SK-N-SH (cell line): Measurements from ENCODE around the gene LRRC17. TPM values are rescaled to one million over a fixed set of nuclear protein-coding genes. Genes with fewer than 3 reads are reported as not detected.

ENCODE experiments used
- CTCF ChIA-PET: fragments of 300-600, 350-600 bp; formaldehyde crosslinking; extraction: SDS; loops from one replicate; lab custom pipeline; 2021; lab: Yijun Ruan, JAX
- POLR2A ChIA-PET: fragments of 350-600 bp; sonication (Branson Sonifier 250); formaldehyde crosslinking; extraction: SDS; loops from one replicate; lab custom pipeline; 2020; ENCODE audit warnings: antibody characterized with exemption, inconsistent platforms; lab: Yijun Ruan, JAX
- DNase-seq: peaks from one replicate; pipeline ENCODE4 v3.0.0; 2012
- H2AFZ ChIP-seq: fragments of 200-600 bp; sonication (generic); 2 replicates; pipeline ENCODE4 v1.8.1; 2016; ENCODE audit warnings: antibody characterized with exemption, mild to moderate bottlenecking, low read depth
- H3F3A ChIP-seq: fragments of 200-600 bp; sonication (generic); replicated peaks from 2 replicates; pipeline ENCODE3; 2016; ENCODE audit warnings: antibody characterized with exemption, mild to moderate bottlenecking; ENCODE audit not compliant: insufficient read depth
- H3K27ac ChIP-seq, 2 experiments: fragments of 200-500 bp in 1 of 2; fragments of 200-600 bp in 1 of 2; sonication (Bioruptor generic) in 1 of 2; sonication (generic), shearing (Covaris generic) in 1 of 2; 2 replicates each; pipeline versions ENCODE4 v1.5.1 to v1.6.1; 2014 to 2016; ENCODE audit warnings: low read depth in 2 of 2, inconsistent platforms in 1 of 2, low read length in 1 of 2, mild to moderate bottlenecking in 1 of 2, mixed read lengths in 1 of 2
- H3K27me3 ChIP-seq: fragments of 200-600 bp; sonication (generic), shearing (Covaris generic); 2 replicates; pipeline ENCODE4 v1.6.1; 2016; ENCODE audit warnings: mixed run types; ENCODE audit not compliant: insufficient read depth
- H3K36me3 ChIP-seq, 2 experiments: fragments of 200-500 bp in 1 of 2; fragments of 200-600 bp in 1 of 2; sonication (Bioruptor generic) in 1 of 2; sonication (generic) in 1 of 2; replicated peaks in 1 of 2; 2 replicates each; pipeline versions ENCODE3 to v1.5.1; 2014 to 2016; ENCODE audit warnings: low read length in 1 of 2, mild to moderate bottlenecking in 1 of 2; ENCODE audit not compliant: insufficient read depth in 2 of 2, control insufficient read depth in 1 of 2
- H3K4me1 ChIP-seq, 2 experiments: fragments of 200-500 bp in 1 of 2; fragments of 200-600 bp in 1 of 2; sonication (Bioruptor generic) in 1 of 2; sonication (generic), shearing (Covaris generic) in 1 of 2; 2 replicates each; pipeline versions ENCODE4 v1.5.1 to v1.6.1; 2014 to 2016; ENCODE audit warnings: low read depth in 1 of 2, low read length in 1 of 2, mixed run types in 1 of 2; ENCODE audit not compliant: insufficient read depth in 2 of 2, control insufficient read depth in 1 of 2
- H3K4me2 ChIP-seq: fragments of 200-600 bp; sonication (generic), shearing (Covaris generic); 2 replicates; pipeline ENCODE4 v1.6.1; 2017; ENCODE audit warnings: mixed run types
- H3K4me3 ChIP-seq, 2 experiments: fragments of 200-500 bp in 1 of 2; fragments of 200-600 bp in 1 of 2; sonication (Bioruptor generic) in 1 of 2; sonication (generic), shearing (Covaris generic) in 1 of 2; 2 replicates each; pipeline versions ENCODE4 v1.5.1 to v1.8.1; 2014 to 2016; ENCODE audit warnings: low read depth in 2 of 2, inconsistent platforms in 1 of 2, low read length in 1 of 2, mild to moderate bottlenecking in 1 of 2, mixed read lengths in 1 of 2, moderate library complexity in 1 of 2
- H3K79me2 ChIP-seq: fragments of 200-600 bp; sonication (generic); 2 replicates; pipeline ENCODE4 v1.8.1; 2017; ENCODE audit warnings: mild to moderate bottlenecking; ENCODE audit not compliant: insufficient read depth
- H3K9ac ChIP-seq: fragments of 200-600 bp; sonication (generic); 2 replicates; pipeline ENCODE4 v1.6.1; 2017; ENCODE audit warnings: mixed run types
- H3K9me2 ChIP-seq: fragments of 200-600 bp; sonication (generic); 2 replicates; pipeline ENCODE4 v1.6.1; 2017; ENCODE audit warnings: mixed run types
- H3K9me3 ChIP-seq: fragments of 200-600 bp; sonication (generic); 2 replicates; pipeline ENCODE4 v1.6.1; 2017; ENCODE audit warnings: mixed run types, mild to moderate bottlenecking, moderate library complexity
- H4K20me1 ChIP-seq: fragments of 200-600 bp; sonication (generic); 2 replicates; pipeline ENCODE4 v1.6.1; 2017; ENCODE audit warnings: mild to moderate bottlenecking, mixed run types; ENCODE audit not compliant: insufficient read depth
- CTCF ChIP-seq: fragments of 200-600 bp; sonication (generic); IDR thresholded peaks from 2 replicates; pipeline ENCODE4 v1.6.1; 2017; ENCODE audit warnings: antibody characterized with exemption, mild to moderate bottlenecking, moderate library complexity
- ELF1 ChIP-seq: IDR thresholded peaks from 2 replicates; pipeline ENCODE4 v1.4.0; 2012
- FOXM1 ChIP-seq: IDR thresholded peaks from 2 replicates; pipeline ENCODE4 v1.4.0; 2012; ENCODE audit warnings: low read depth, mild to moderate bottlenecking
- IRF3 ChIP-seq: fragments of 150-350 bp; IDR thresholded peaks from 2 replicates; pipeline ENCODE4 v1.6.1; 2016; ENCODE audit warnings: mild to moderate bottlenecking, low read depth, low read length
- MXI1 ChIP-seq: IDR thresholded peaks from 2 replicates; pipeline ENCODE4 v1.6.1; 2012; ENCODE audit warnings: mild to moderate bottlenecking, low read depth, low read length, improper control_type of control experiment
- POLR2AphosphoS5 ChIP-seq: IDR thresholded peaks from 2 replicates; pipeline ENCODE4 v1.6.1; 2012; ENCODE audit warnings: low read depth, low read length
- RAD21 ChIP-seq: IDR thresholded peaks from 2 replicates; pipeline ENCODE4 v1.6.1; 2012; ENCODE audit warnings: mild to moderate bottlenecking, low read length
- RFX5 ChIP-seq: IDR thresholded peaks from 2 replicates; pipeline ENCODE4 v1.6.1; 2012; ENCODE audit warnings: mild to moderate bottlenecking, improper control_type of control experiment, low read length
- SIN3A ChIP-seq: IDR thresholded peaks from 2 replicates; pipeline ENCODE4 v1.6.1; 2012; ENCODE audit warnings: low read depth, mild to moderate bottlenecking, low read length, moderate library complexity, borderline replicate concordance
- SMC3 ChIP-seq: IDR thresholded peaks from 2 replicates; pipeline ENCODE4 v1.6.1; 2012; ENCODE audit warnings: low read depth, low read length, improper control_type of control experiment
- TAF1 ChIP-seq: IDR thresholded peaks from 2 replicates; pipeline ENCODE4 v1.6.1; 2012; ENCODE audit warnings: low read depth, mild to moderate bottlenecking, low read length, moderate library complexity, borderline replicate concordance
- WGBS: methylation state at CpG from one replicate; pipeline ENCODE4 v1.1.6; 2017; ENCODE audit warnings: low lambda C conversion rate; 5-methylcytosine and 5-hydroxymethylcytosine counted together
- polyA plus RNA-seq, 3 experiments: library from polyadenylated mRNA; depleted of rRNA; stranded (reverse); fragments of >200 nt; gene quantifications; 2 replicates each; pipeline ENCODE4 v1.2.3, GENCODE V29; 2012
- TF ChIP-seq, protein P1 (sequence below): fragments of 150-350 bp; IDR thresholded peaks from 2 replicates; pipeline ENCODE4 v1.6.1; 2017; ENCODE audit warnings: antibody characterized with exemption, low read length, low read depth, borderline replicate concordance

LRRC17 gene
- polyA plus RNA-seq, 1 of the 3 experiments (the other 2 are of a cell fraction), result 101 TPM

DNA sequence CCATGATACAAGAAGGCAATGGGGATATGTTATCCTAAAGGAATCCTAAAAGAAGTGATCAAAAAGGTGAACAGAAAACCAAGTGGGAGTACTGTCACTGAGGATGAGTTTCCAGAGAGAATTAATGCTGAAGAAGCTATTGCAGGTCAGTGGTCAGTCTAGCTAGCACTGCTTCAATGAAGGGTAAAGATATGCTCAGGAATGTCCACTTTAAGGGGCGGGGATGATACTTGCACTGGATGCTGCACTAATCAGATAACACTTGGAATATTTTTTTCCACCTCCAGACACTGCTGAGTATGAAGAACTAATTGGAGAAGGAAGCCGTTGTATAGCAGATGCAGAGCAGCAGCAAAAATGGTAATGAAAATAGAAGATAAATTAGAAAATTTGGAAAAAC, 75.3 kb downstream of the LRRC17 start:
- CTCF ChIA-PET, result no interaction called here
- no peaks in the 10 kb centered on the region for H3K9me3 ChIP-seq
- POLR2A ChIA-PET, result no interaction called here
- no peak overlapping the region for H3K9ac ChIP-seq
- no peak overlapping the region for H3K4me2 ChIP-seq
- peaks cover 31% of the 10 kb centered on the region for H3F3A ChIP-seq
- DNase-seq, result no peak
- H3K27me3 ChIP-seq, result no peaks in the 10 kb centered on the region
- H2AFZ ChIP-seq, result no peak overlapping the region
- no peaks in the 10 kb centered on the region for H3K36me3 ChIP-seq
- no peak overlapping the region for H3K4me3 ChIP-seq
- no peak for TF ChIP-seq SMC3
- TF ChIP-seq MXI1, result no peak
- TF ChIP-seq, protein P1, sequence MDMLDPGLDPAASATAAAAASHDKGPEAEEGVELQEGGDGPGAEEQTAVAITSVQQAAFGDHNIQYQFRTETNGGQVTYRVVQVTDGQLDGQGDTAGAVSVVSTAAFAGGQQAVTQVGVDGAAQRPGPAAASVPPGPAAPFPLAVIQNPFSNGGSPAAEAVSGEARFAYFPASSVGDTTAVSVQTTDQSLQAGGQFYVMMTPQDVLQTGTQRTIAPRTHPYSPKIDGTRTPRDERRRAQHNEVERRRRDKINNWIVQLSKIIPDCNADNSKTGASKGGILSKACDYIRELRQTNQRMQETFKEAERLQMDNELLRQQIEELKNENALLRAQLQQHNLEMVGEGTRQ, result no peak
- no peak for TF ChIP-seq CTCF
- TF ChIP-seq ELF1, result no peak
- TF ChIP-seq RAD21, result no peak
- no peak for TF ChIP-seq FOXM1
- no peak for TF ChIP-seq SIN3A
- TF ChIP-seq RFX5, result no peak
- no peak for TF ChIP-seq TAF1
- H3K9me2 ChIP-seq, result no peaks in the 10 kb centered on the region
- H3K27ac ChIP-seq, result no peak overlapping the region
- H4K20me1 ChIP-seq, result no peaks in the 10 kb centered on the region
- H3K4me1 ChIP-seq, result peaks cover 0 to 31% of the 10 kb centered on the region in 2 experiments
- 93% methylated on average over 2 of the region's 2 CpGs for WGBS
- H3K79me2 ChIP-seq, result no peaks in the 10 kb centered on the region

DNA sequence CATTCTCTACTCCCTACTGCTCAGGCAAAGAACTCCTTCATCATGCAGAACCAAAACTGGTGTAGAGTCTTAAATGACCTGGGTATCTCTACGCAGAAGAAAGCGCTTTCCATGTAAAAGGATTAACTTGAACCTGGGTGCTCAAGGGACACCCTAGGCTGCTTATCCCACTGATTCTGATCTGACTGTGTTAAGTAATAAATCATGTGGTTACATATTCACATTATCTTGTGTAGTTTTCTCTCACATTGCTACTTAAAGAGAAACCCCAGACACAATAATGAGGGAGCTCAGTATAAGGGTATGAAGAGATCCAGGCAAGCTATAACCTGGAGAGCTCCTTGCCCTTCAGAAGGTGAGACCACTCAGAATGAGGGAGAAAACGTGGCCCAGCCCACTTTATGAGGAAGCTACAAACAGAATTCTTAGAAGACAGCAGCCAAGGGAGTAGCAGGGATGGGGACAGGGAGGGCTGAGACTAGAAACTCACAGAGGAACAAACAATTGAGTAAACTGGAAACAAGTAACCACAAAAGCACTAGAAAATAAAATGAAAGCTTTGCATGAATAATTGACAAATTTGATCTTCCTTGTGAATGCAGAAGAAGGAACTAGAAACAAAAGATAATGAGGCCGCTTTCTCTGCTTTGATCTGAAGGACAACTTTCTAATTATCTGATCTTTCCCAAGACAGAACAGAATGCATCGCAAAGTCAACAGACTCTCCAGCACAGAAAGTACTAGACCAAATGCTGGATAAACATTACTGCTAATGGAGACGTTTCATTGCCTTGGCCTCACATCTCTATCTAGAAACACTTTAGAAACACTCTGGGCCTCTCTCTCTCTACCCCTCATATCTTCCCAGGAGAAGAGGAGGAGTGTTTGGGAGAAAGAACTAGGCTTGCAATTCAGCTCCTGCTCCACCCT, 76.1 kb downstream of the LRRC17 start:
- H3K4me3 ChIP-seq, result no peak overlapping the region
- H4K20me1 ChIP-seq, result no peaks in the 10 kb centered on the region
- peaks cover 0 to 38% of the 10 kb centered on the region in 2 experiments for H3K4me1 ChIP-seq
- H3K9me3 ChIP-seq, result no peaks in the 10 kb centered on the region
- peak overlapping the region in 1 of 2 experiments; percentile 99; a peak in 1 of 4 replicates for H3K27ac ChIP-seq
- ChIA-PET CTCF (no interaction called here), POLR2A (no interaction called here)
- no peak overlapping the region for H3K9ac ChIP-seq
- no peaks in the 10 kb centered on the region for H3K27me3 ChIP-seq
- H3K36me3 ChIP-seq, result no peaks in the 10 kb centered on the region
- H3F3A ChIP-seq, result peaks cover 39% of the 10 kb centered on the region
- H3K79me2 ChIP-seq, result no peaks in the 10 kb centered on the region
- TF ChIP-seq RFX5 (no peak), POLR2AphosphoS5 (no peak), IRF3 (no peak)
- WGBS, result 89% methylated on average over 6 of the region's 6 CpGs
- H3K4me2 ChIP-seq, result no peak overlapping the region
- DNase-seq, result no peak
- no peak overlapping the region for H2AFZ ChIP-seq
- H3K9me2 ChIP-seq, result no peaks in the 10 kb centered on the region
